Esophagus (tissue), 2 donors: ENCODE data around the gene CFDP1. TPM values are rescaled to one million over a fixed set of nuclear protein-coding genes. Genes with fewer than 3 reads are reported as not detected.
"Not testable (repeated sequence)": the region's sequence is repeated elsewhere in the genome, so short reads cannot be mapped to it uniquely, and the experiment has no call there.

ENCODE experiments used
- H3K27ac ChIP-seq, 2 donors: one replicate each; pipeline ENCODE4 v1.5.1; 2013; ENCODE audit warnings: low read depth in 2 of 2, mild to moderate bottlenecking in 2 of 2, inconsistent platforms in 1 of 2, low read length in 1 of 2, moderate library complexity in 1 of 2
- H3K27me3 ChIP-seq, 2 donors: one replicate each; pipeline ENCODE4 v1.6.1; 2013; ENCODE audit warnings: low read length in 2 of 2, control low read depth in 1 of 2, mild to moderate bottlenecking in 1 of 2; ENCODE audit not compliant: insufficient read depth in 2 of 2, control insufficient read depth in 1 of 2
- H3K36me3 ChIP-seq, 2 donors: one replicate each; pipeline ENCODE4 v1.6.1; 2013; ENCODE audit warnings: low read length in 1 of 2; ENCODE audit not compliant: control insufficient read depth in 2 of 2, insufficient read depth in 2 of 2
- H3K4me1 ChIP-seq, 2 donors: one replicate each; pipeline ENCODE4 v1.6.1; 2013; ENCODE audit warnings: low read length in 1 of 2; ENCODE audit not compliant: control insufficient read depth in 2 of 2, insufficient read depth in 2 of 2
- H3K4me3 ChIP-seq, 2 donors: one replicate each; pipeline ENCODE4 v1.5.1; 2013; ENCODE audit warnings: low read length in 2 of 2, mild to moderate bottlenecking in 2 of 2, low read depth in 1 of 2, moderate library complexity in 1 of 2
- H3K9me3 ChIP-seq, 2 donors: one replicate each; pipeline ENCODE4 v1.6.1; 2013; ENCODE audit warnings: mild to moderate bottlenecking in 2 of 2, low read depth in 1 of 2, low read length in 1 of 2, moderate library complexity in 1 of 2; ENCODE audit not compliant: control insufficient read depth in 2 of 2, insufficient read depth in 1 of 2
- WGBS, 2 donors: extraction: QIAGEN DNeasy Blood & Tissue Kit; methylation state at CpG; one replicate each; pipeline ENCODE4 v1.1.7; 2013; 5-methylcytosine and 5-hydroxymethylcytosine counted together
- polyA plus RNA-seq, 2 donors: library from polyadenylated mRNA; stranded (reverse); fragments of 200-250 nt; gene quantifications; one replicate each; pipeline ENCODE4 v1.2.3, GENCODE V29; 2013
- donor health status: healthy with polysubstance abuse.
- donor health status: Bipolar disorder and iron deficiency.

The CFDP1 gene
- polyA plus RNA-seq, 2 donors = 34.9 to 37.1 TPM

DNA sequence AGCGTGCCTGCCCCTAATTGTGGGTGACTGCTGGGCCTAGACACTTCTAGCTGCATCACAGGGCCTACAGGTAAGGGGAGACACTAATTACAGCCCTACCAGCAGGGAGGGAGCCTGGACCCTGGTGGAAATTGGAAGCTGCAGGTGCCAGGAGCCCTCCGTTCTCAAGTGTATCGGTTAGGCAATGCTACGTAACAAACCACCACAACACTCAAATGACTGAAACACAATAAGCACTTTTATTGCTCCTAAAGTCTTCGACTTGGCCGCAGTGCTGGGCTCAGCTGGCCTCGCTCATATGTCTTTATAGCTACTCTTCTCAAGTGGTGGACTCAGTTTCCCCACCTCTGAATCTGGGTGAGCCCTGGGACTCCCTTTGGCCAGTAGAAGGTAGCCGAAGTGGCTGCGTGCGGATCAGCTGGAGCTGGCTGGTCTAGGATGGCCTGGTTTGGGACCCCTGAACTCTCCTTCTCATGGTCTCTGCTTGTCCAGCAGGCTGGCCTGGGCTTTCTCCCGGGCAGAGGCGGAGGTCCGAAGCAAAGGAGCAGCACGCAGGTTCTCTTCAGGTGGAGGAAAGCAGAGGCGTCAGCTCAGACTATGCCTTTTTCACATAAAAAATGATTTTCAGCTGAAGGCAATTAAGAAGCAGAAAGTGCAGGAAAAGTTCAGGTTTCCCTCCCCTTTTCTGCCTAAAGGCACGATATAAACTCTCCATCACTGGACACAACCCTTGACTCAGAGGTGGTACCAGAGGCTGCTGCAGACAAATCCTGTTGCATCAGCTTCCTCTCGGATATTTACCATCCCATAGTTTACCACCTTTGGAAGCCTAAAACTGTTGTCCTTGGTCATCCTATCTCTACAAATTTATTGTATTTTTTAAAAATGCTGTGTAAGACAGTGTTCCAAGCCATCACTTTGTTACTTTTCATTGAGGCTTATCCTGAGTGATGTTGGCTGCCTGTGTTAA is 39.9 kb upstream of the CFDP1 start:
- Histone ChIP-seq H3K27me3 (no peaks in the 10 kb centered on the region), H3K4me1 (no peaks in the 10 kb centered on the region), H3K27ac (no peak overlapping the region), H3K36me3 (no peaks in the 10 kb centered on the region), H3K9me3 (no peaks in the 10 kb centered on the region), H3K4me3 (no peak overlapping the region)
- 93 to 94% methylated on average over 17 of the region's 17 CpGs for WGBS, 2 donors

DNA sequence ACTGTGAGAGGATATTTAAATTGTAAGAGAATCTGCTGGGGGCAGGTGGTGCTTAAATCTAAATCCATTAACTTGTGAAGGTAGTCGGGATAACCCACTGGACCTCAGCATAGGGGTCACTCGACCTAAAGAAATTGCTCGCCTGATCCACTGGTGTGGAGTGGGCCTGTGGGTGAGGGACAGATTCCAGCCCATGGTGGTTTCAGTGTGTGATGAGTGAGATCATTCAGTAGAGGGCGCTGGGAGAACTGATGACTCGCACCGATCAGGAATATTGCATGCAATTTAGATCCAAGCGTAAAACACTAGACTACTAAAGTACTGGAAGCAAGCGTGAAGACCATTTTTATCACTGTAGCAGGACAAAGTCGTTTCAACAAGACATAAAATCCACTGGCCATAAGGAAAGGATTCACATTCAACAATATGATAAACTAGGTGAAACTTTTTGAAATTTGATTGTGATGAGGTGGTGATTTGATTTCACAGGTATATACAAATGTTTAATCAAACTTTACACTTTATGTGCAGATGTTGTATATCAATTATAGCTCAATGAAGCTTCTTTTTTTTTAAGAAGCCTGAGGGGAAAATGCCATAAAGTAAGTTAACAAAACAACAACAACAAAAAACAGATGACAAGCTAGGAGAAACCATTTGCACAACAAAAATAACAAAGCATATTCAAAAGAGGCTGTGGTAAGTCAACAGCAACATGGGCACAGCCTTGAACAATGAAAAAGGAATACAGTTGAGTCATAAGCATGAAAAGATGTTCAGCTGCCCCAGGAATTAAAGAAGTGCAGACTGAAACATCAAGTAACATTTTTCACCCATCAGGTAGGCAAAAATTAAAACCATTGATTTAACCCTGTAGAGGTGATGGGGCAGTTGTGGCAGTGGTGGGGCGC is 38.7 kb upstream of the CFDP1 start:
- H3K9me3 ChIP-seq = no peaks in the 10 kb centered on the region
- no peak overlapping the region for H3K27ac ChIP-seq
- WGBS, 2 donors = 13 to 14% methylated on average over 10 of the region's 10 CpGs
- H3K36me3 ChIP-seq = no peaks in the 10 kb centered on the region
- H3K27me3 ChIP-seq = no peaks in the 10 kb centered on the region
- H3K4me3 ChIP-seq = no peak overlapping the region
- no peaks in the 10 kb centered on the region for H3K4me1 ChIP-seq

DNA sequence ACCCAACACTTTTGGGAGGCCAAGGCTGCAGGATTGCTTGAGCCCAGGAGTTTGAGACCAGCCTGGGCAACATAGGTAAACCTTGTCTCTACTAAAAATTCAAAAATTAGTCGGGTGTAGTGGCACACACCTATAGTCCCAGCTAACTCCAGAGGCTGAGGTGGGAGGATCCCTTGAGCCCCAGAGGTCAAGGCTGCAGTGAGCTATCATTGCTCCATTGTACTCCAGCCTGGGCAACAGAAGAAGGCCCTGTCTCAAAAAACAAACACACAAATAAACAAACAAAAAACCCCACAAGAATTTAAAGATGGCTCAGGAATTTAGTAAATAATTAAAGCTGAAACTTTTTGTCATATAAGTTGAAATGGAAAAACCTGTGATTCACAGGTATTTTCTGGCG is 33.5 kb upstream of the CFDP1 start:
- H3K4me3 ChIP-seq = no peak overlapping the region
- no peaks in the 10 kb centered on the region for H3K4me1 ChIP-seq
- WGBS, 2 donors = 79 to 83% methylated on average over 2 of the region's 2 CpGs
- no peaks in the 10 kb centered on the region for H3K36me3 ChIP-seq
- H3K9me3 ChIP-seq = no peaks in the 10 kb centered on the region
- H3K27ac ChIP-seq = no peak overlapping the region
- H3K27me3 ChIP-seq = no peaks in the 10 kb centered on the region

DNA sequence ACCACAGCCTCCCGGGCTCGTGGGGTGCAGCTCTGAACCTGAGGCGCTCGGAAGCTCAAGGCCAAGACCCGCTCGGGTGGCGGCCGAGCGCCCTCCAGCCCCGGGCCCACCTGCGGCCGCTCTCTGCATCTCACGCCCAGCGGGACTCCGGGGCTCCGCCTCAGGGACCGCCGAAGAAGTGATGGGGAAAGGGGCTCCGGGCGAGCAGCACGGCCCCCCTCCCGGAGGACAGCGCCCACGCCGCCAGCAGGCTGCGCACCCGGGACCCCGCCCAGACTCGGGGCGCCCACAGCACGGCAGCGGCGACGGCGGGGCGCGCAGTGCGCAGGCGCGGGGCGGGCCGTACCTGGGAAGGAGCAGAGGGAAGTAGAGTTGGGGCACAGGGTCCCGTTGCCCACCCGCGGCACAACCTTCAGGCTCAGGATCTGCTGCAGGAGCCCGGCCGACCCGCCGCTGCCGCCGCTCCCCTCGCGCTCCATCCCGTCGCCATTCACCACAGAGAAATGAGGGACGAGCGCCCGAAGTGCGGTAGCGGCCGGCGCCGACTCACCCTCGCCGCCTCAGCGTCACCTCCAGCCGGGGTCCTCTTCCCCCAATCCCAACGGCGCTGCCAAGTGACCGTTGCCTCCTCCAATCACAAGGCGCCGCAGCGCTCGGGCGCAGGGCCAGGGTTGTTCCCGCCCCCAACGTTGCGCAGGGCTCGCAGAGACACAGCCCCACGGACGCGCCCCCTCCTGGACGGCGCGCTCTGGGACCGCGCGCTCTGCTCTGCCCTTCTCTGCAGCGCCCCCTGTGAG is 31.0 kb upstream of the CFDP1 start, which contains the start of gene TMEM170A:
Gene TMEM170A (minus strand): TSS at position 568 of the 797 bp plus-strand sequence. CDS start 89 bp downstream, at position 479.
- WGBS, 2 donors = 0% methylated on average over 62 to 89 of the region's 89 CpGs
- Histone ChIP-seq H3K4me3 (peak within 1 kb of the TSS; percentile 65 to 90), H3K27me3 (no peaks in the 10 kb centered on the region)

DNA sequence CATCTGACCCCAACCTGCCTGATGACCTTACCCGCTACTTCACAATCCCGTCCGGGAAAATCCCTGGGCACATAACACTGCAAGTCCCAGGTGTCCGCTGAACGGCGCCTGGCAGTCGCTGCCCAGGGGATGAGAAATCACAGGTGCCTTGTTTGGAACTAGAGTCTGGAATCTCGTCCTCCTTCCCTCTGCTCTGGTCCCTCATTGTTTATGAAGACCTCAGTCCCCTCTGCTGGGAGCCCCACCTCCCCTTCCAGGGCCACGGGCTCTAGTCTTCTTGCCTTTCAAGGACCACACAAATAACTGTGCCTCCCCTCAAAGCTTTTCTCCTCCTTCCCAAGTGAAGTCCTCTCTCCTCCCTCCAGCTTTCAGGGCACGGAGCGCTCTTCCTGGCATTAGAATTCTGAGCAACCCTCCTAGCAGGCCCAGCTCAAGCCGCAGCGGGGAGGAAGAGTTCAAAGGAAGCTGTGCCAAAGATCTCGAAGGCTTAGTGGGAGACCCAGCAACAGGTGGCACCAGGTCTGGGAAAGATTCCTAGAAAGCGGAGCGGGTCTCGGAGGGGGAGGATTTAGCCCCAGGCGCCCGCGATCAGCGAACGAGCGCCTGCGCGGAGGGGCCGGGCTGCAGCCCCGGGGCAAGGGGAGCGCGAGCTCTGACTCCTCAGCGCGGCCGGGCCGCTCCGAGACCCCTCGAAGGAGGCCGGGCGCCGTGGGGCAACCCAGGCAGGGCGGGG is 30.3 kb upstream of the CFDP1 start:
- H3K4me3 ChIP-seq = peak overlapping the region; percentile 65 to 90
- WGBS, 2 donors = 2% methylated on average over 31 to 39 of the region's 39 CpGs

More for the DNA sequence above, 31.0 kb upstream of the CFDP1 start, which contains the start of gene TMEM170A:
- Histone ChIP-seq H3K27ac (peak within 1 kb of the TSS; percentile 95 to 97), H3K4me1 (peaks cover 0 to 2% of the 10 kb centered on the region in 2 donors), H3K36me3 (no peaks in the 10 kb centered on the region), H3K9me3 (no peaks in the 10 kb centered on the region)

DNA sequence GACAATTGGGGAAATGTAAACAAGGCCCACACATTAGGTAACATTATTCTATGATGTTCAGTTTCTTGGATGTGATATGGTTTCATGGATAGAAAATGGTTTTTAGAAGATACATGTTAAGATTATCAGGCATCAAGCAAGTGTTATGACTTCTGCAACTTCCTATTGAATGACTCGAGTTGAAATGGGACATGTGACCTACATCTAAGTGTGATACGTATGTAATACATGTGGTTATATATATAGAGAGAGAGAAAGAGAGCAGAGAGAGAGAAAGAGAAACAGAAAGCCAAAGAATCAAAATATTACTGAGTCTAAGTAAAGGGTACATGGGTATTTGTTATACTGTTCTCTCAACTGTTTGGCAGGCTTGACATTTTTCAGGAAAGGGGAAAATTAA is 29.5 kb upstream of the CFDP1 start:
- Histone ChIP-seq H3K4me1 (peaks cover 0 to 2% of the 10 kb centered on the region in 2 donors), H3K27me3 (no peaks in the 10 kb centered on the region), H3K9me3 (no peaks in the 10 kb centered on the region), H3K4me3 (no peak overlapping the region), H3K36me3 (no peaks in the 10 kb centered on the region), H3K27ac (no peak overlapping the region)
- WGBS, 2 donors = 7 to 14% methylated on average over 2 of the region's 2 CpGs

More for the DNA sequence above, 30.3 kb upstream of the CFDP1 start:
- H3K27ac ChIP-seq = peak overlapping the region; percentile 95 to 97
- H3K36me3 ChIP-seq, H3K4me1 ChIP-seq, H3K9me3 ChIP-seq, H3K27me3 ChIP-seq: not testable (repeated sequence)

DNA sequence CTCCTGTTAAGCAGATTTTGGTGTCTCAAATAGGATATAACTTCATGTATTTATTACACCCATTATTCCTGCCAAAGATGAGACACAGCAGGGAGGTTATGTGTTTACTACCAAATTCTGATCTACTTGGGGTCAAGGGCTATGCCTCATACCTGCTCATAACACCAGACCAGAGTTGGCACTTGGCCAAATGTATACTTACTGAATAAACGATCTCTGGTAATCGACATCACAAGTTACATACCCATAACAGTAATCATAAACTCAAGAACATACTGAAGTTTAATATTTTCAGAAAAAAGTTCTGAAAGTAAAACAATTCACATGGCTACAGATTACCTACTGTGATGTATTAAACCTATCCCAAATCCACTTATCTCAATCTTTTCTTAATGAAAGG is 28.3 kb upstream of the CFDP1 start:
- Histone ChIP-seq H3K36me3 (no peaks in the 10 kb centered on the region), H3K4me3 (no peak overlapping the region), H3K9me3 (no peaks in the 10 kb centered on the region), H3K27ac (no peak overlapping the region), H3K4me1 (peaks cover 0 to 2% of the 10 kb centered on the region in 2 donors), H3K27me3 (no peaks in the 10 kb centered on the region)
- 55 to 64% methylated on average over 2 of the region's 2 CpGs for WGBS, 2 donors

DNA sequence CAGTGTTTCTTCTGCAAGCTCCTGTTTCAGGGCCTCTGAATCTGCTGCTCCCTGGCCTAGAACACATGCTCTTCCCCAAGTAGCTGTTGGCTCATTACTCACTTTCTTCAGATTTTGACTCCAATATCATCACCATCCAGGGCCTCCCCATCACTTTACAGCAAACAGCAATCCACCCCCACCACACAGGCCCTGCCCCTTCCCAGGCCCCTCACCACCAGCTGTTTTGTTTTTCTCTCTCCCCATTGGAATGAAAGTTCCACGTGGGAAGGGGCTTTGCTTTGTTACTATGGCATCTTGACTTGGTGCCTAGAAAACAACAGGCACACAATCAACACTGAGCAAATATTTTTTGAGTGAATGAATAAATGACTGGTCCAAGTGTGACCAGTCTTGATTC is 27.1 kb upstream of the CFDP1 start:
- Histone ChIP-seq H3K27ac (no peak overlapping the region), H3K4me3 (no peak overlapping the region), H3K4me1 (peaks cover 0 to 2% of the 10 kb centered on the region in 2 donors), H3K27me3 (no peaks in the 10 kb centered on the region), H3K36me3 (no peaks in the 10 kb centered on the region), H3K9me3 (no peaks in the 10 kb centered on the region)
- 24 to 27% methylated on average over 1 of the region's 1 CpG for WGBS, 2 donors
